ENCODE measurements around the gene ARMH3.

Gene ARMH3

DNA sequence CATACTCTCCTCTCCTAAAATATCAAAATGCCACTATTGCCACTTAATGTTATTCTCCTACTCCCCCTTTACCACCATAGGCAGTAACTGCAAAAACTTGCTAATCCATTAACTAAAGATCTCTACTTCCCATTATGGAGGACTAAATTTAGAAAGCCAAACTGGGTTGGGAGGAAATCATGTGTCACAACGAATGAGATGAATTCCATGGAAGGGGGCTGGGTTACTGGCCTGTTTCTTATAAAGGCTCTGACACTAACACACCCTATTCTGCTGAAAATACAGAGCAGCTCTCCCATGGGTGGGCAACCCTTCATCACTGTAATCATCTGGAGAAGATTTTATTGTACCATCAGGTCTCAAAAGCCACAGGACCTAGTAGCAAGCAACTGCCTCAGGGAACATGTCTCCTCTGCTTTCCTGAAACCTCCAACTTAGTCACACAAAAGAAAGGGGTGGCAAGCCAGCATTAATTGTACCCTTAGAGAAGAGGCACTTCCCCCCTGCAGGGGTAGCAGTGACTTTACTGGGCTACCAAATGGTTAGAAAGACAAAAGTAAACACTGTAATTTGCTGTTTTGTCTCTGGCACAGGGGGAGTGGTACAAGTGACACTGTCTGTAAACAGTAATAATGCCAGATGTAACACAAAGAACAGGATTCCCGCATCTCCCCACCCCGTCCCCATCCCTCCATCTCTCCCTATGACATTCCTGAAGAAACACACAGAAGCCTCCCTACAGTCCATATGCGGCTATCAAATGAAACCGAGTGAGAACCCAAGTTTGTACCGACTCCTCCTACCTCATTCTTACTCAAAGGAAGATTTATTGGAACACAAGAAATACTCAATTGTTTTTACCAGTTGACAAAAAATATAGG, 81.6 kb downstream of the ARMH3 start:
- Histone ChIP-seq H3K4me1 (ENCODE audit: insufficient read depth, insufficient read length) (no peaks in the 10 kb centered on the region), H3K4me3 (ENCODE audit: insufficient read length, low read depth) (no peak overlapping the region), H3K9me3 (ENCODE audit: insufficient read depth, low read length) (no peaks in the 10 kb centered on the region), H3K36me3 (ENCODE audit: insufficient read depth, insufficient read length, low read length) (peaks cover 24% of the 10 kb centered on the region), H3K27me3 (ENCODE audit: insufficient read depth, insufficient read length) (no peaks in the 10 kb centered on the region), H3K9ac (ENCODE audit: insufficient read length, low read depth) (no peak overlapping the region)
- no peak for DNase-seq (ENCODE audit: low read depth, low spot score)
- no peak for TF ChIP-seq YY1 (IDR thresholded peaks at IDR 0.05; ENCODE audit: insufficient read depth, insufficient read length)
- TF ChIP-seq ZNF274 (IDR thresholded peaks at IDR 0.05; ENCODE audit: low read depth, low read length), result no peak
- TF ChIP-seq SUZ12 (IDR thresholded peaks at IDR 0.05; ENCODE audit: extremely low read depth, insufficient read depth, insufficient read length), result no peak

DNA sequence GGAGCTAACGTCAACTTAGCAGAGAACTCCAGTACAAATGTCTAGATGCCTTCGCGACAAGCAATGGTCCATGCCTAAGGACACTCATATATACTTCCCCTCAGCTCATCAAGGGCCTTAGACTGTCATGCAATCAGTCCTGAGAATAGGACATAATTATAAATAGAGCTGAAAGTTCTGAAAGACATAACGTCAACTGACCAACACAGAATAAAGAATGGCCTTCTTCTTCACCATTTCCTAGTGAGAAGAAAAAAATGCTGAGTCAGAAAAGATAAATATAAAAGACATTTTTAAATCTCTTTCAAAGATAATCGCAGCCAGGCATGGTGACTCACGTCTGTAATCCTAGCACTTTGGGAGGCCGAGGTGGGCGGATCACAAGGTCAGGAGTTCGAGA, 83.2 kb downstream of the ARMH3 start:
- H3K9ac ChIP-seq (ENCODE audit: insufficient read length, low read depth), result no peak overlapping the region
- H3K4me1 ChIP-seq (ENCODE audit: insufficient read depth, insufficient read length), result no peaks in the 10 kb centered on the region
- no peak overlapping the region for H3K4me3 ChIP-seq (ENCODE audit: insufficient read length, low read depth)
- DNase-seq (ENCODE audit: low read depth, low spot score), result no peak
- H3K36me3 ChIP-seq (ENCODE audit: insufficient read depth, insufficient read length, low read length), result peaks cover 25% of the 10 kb centered on the region
- no peaks in the 10 kb centered on the region for H3K9me3 ChIP-seq (ENCODE audit: insufficient read depth, low read length)
- no peaks in the 10 kb centered on the region for H3K27me3 ChIP-seq (ENCODE audit: insufficient read depth, insufficient read length)
- TF ChIP-seq SUZ12 (IDR thresholded peaks at IDR 0.05; ENCODE audit: extremely low read depth, insufficient read depth, insufficient read length), result no peak
- TF ChIP-seq YY1 (IDR thresholded peaks at IDR 0.05; ENCODE audit: insufficient read depth, insufficient read length), result no peak
- no peak for TF ChIP-seq ZNF274 (IDR thresholded peaks at IDR 0.05; ENCODE audit: low read depth, low read length)

DNA sequence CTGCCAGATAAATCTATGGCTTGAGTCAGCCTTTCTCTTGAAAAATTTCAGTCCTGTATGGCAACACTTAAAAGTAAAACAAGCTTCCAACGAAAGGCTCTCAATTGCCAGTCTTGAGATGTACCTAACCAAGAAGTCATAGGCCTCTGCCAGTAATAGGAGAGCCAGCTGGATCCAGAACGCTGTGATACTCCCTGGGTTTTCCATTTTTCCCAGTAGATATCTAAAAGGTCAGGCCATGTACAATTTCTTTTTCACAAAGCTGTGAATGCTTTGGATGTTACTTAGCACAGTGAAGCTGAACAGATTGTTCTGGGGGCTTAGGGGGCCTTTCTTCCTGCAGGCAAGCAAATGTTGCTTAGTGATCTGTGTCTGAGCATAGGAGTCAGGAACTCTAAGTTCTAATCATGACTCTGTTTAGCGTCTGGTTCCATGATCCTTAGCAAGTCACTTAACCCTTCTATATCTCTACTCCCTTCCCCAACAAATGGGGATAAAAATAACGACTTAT, 86.5 kb downstream of the ARMH3 start:
- no peak for TF ChIP-seq YY1 (IDR thresholded peaks at IDR 0.05; ENCODE audit: insufficient read depth, insufficient read length)
- TF ChIP-seq SUZ12 (IDR thresholded peaks at IDR 0.05; ENCODE audit: extremely low read depth, insufficient read depth, insufficient read length), result no peak
- no peak for TF ChIP-seq ZNF274 (IDR thresholded peaks at IDR 0.05; ENCODE audit: low read depth, low read length)
- Histone ChIP-seq H3K27me3 (ENCODE audit: insufficient read depth, insufficient read length) (no peaks in the 10 kb centered on the region), H3K9me3 (ENCODE audit: insufficient read depth, low read length) (no peaks in the 10 kb centered on the region), H3K36me3 (ENCODE audit: insufficient read depth, insufficient read length, low read length) (peaks cover 27% of the 10 kb centered on the region), H3K4me1 (ENCODE audit: insufficient read depth, insufficient read length) (no peaks in the 10 kb centered on the region), H3K4me3 (ENCODE audit: insufficient read length, low read depth) (no peak overlapping the region), H3K9ac (ENCODE audit: insufficient read length, low read depth) (no peak overlapping the region)
- no peak for DNase-seq (ENCODE audit: low read depth, low spot score)

DNA sequence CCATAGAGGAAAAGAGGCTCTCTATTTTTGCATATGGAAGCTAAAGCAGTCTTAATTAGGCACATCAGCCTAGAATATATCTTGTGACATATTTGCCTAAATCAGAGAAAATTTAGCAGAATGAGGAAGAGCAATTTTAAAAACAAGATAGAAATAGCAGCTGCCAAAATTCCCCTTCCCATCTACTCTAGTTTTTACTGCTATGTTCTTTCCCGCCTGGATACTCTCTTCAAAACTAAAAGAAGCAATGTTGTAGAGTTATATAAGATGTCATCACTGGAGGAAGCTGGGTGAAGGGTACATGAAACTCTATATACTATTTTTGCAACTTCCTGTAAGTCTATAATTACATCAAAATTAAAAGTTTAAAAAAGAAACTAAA, 87.0 kb downstream of the ARMH3 start:
- Histone ChIP-seq H3K4me1 (ENCODE audit: insufficient read depth, insufficient read length) (no peaks in the 10 kb centered on the region), H3K27me3 (ENCODE audit: insufficient read depth, insufficient read length) (no peaks in the 10 kb centered on the region), H3K4me3 (ENCODE audit: insufficient read length, low read depth) (no peak overlapping the region), H3K36me3 (ENCODE audit: insufficient read depth, insufficient read length, low read length) (peaks cover 27% of the 10 kb centered on the region), H3K9ac (ENCODE audit: insufficient read length, low read depth) (no peak overlapping the region), H3K9me3 (ENCODE audit: insufficient read depth, low read length) (no peaks in the 10 kb centered on the region)
- DNase-seq (ENCODE audit: low read depth, low spot score), result no peak
- TF ChIP-seq YY1 (IDR thresholded peaks at IDR 0.05; ENCODE audit: insufficient read depth, insufficient read length), result no peak
- no peak for TF ChIP-seq SUZ12 (IDR thresholded peaks at IDR 0.05; ENCODE audit: extremely low read depth, insufficient read depth, insufficient read length)
- TF ChIP-seq ZNF274 (IDR thresholded peaks at IDR 0.05; ENCODE audit: low read depth, low read length), result no peak

DNA sequence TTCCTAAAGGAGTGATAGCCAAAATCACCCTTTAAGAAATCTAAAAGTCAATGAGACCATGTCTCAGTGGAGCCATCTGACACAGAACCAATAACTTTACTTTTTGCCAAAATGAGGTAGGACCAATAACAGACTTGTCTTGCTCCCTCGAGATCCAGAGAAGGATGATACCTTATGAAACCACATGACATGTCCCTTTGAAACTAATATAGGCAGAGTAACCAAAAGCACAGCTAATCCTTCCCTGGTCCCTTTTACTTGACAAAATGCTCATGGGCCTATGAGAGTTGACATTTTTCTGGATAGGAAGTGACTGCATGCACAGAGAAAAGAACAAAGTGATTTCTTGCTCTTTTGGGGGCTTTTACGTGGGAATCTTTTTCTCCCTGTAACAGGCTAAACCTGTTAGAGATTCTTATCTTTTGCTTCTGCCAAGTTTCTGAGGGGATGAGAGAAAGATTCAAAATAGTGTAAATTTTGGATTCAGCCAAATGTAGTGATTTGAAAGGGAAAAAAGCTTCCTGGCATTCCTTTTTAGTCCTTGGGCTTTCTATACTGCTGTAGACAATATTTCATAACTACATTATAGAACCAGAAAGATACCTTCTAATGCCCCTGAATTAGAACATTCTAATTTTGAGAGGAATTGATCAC, 87.6 kb downstream of the ARMH3 start:
- H3K27me3 ChIP-seq (ENCODE audit: insufficient read depth, insufficient read length), result no peaks in the 10 kb centered on the region
- no peak for DNase-seq (ENCODE audit: low read depth, low spot score)
- no peaks in the 10 kb centered on the region for H3K4me1 ChIP-seq (ENCODE audit: insufficient read depth, insufficient read length)
- no peaks in the 10 kb centered on the region for H3K9me3 ChIP-seq (ENCODE audit: insufficient read depth, low read length)
- H3K9ac ChIP-seq (ENCODE audit: insufficient read length, low read depth), result no peak overlapping the region
- no peak overlapping the region for H3K4me3 ChIP-seq (ENCODE audit: insufficient read length, low read depth)
- H3K36me3 ChIP-seq (ENCODE audit: insufficient read depth, insufficient read length, low read length), result peaks cover 25% of the 10 kb centered on the region
- no peak for TF ChIP-seq SUZ12 (IDR thresholded peaks at IDR 0.05; ENCODE audit: extremely low read depth, insufficient read depth, insufficient read length)
- TF ChIP-seq ZNF274 (IDR thresholded peaks at IDR 0.05; ENCODE audit: low read depth, low read length), result no peak
- TF ChIP-seq YY1 (IDR thresholded peaks at IDR 0.05; ENCODE audit: insufficient read depth, insufficient read length), result no peak

DNA sequence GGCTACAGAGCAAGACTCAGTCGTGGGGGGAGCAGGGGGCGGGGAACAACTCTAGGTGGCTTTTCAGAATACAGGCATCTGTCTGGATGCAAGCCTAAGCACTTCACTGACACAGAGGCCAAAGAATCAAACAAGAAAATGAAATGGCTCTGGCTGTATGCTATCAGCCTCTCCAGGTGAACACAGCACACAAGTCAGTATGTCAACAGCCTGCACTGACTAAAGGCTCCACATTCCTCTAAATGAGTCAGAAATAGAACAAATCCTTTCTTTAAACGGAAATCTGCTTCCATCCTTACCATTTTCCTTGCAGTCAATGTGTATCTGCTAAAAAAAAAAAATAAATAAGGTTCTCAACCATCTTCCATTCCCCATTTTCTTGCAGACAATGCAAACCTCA, 88.3 kb downstream of the ARMH3 start:
- H3K4me3 ChIP-seq (ENCODE audit: insufficient read length, low read depth), result no peak overlapping the region
- H3K36me3 ChIP-seq (ENCODE audit: insufficient read depth, insufficient read length, low read length), result peaks cover 24% of the 10 kb centered on the region

DNA sequence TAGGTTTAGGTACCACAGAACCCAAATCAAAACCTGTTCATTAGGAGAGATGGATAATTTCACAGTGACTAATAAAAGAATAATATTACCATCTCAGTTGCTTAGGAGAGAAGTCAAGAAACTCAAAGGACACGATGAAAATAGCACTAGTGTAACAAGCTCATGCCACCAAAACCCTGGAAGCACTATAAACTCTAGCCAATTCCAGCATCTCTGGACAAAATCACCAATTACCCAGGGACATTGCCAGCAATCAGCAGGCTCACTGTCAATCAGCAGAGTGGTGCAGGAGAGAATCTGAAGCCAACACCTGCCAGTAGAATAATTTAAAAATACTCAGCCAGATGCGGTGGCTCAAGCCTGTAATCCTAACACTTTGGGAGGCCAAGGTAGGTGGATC, 88.9 kb downstream of the ARMH3 start:
- H3K4me1 ChIP-seq (ENCODE audit: insufficient read depth, insufficient read length), result no peaks in the 10 kb centered on the region
- TF ChIP-seq YY1 (IDR thresholded peaks at IDR 0.05; ENCODE audit: insufficient read depth, insufficient read length) (no peak), SUZ12 (IDR thresholded peaks at IDR 0.05; ENCODE audit: extremely low read depth, insufficient read depth, insufficient read length) (no peak), ZNF274 (IDR thresholded peaks at IDR 0.05; ENCODE audit: low read depth, low read length) (no peak)
- H3K9ac ChIP-seq (ENCODE audit: insufficient read length, low read depth), result no peak overlapping the region
- H3K4me3 ChIP-seq (ENCODE audit: insufficient read length, low read depth), result no peak overlapping the region
- no peaks in the 10 kb centered on the region for H3K27me3 ChIP-seq (ENCODE audit: insufficient read depth, insufficient read length)
- peaks cover 18% of the 10 kb centered on the region for H3K36me3 ChIP-seq (ENCODE audit: insufficient read depth, insufficient read length, low read length)
- no peak for DNase-seq (ENCODE audit: low read depth, low spot score)
- no peaks in the 10 kb centered on the region for H3K9me3 ChIP-seq (ENCODE audit: insufficient read depth, low read length)

More for the DNA sequence above, 88.3 kb downstream of the ARMH3 start:
- no peaks in the 10 kb centered on the region for H3K9me3 ChIP-seq (ENCODE audit: insufficient read depth, low read length)
- TF ChIP-seq ZNF274 (IDR thresholded peaks at IDR 0.05; ENCODE audit: low read depth, low read length) (no peak), SUZ12 (IDR thresholded peaks at IDR 0.05; ENCODE audit: extremely low read depth, insufficient read depth, insufficient read length) (no peak), YY1 (IDR thresholded peaks at IDR 0.05; ENCODE audit: insufficient read depth, insufficient read length) (no peak)
- no peaks in the 10 kb centered on the region for H3K27me3 ChIP-seq (ENCODE audit: insufficient read depth, insufficient read length)
- no peaks in the 10 kb centered on the region for H3K4me1 ChIP-seq (ENCODE audit: insufficient read depth, insufficient read length)
- H3K9ac ChIP-seq (ENCODE audit: insufficient read length, low read depth), result no peak overlapping the region
- DNase-seq (ENCODE audit: low read depth, low spot score), result no peak
